Measurements from ENCODE around the gene PCDHGA1.
"Not testable (repeated sequence)": the region's sequence is repeated elsewhere in the genome, so short reads cannot be mapped to it uniquely, and the experiment has no call there.

Gene PCDHGA1

GRCh38 chr5:141330299-141331080 is at the start of gene PCDHGA1:
Gene PCDHGA1 (plus strand): TSS chr5:141330514.
- peak; percentile 55 for DNase-seq (ENCODE audit: low spot score)

DNA sequence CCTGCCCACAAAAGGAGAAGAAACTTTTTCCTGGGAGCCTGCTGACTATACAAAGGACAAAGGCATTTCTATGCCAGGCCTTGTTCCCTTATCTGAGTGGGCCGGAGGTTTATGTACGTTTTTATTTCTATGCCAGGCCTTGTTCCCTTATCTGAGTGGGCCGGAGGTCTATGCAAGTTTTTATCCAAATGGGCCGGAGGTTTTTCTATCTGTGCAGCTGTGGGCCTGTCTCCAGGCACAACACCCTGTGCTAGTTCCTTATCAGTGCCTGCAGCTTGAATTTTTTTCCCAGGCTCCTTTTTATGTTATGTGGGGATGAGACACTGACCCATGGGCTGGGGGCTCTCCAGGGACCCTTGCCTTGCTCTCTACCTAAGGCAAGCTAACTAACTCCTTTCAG is 31.9 kb upstream of the PCDHGA1 start:
- DNase-seq (ENCODE audit: low spot score), result no peak

DNA sequence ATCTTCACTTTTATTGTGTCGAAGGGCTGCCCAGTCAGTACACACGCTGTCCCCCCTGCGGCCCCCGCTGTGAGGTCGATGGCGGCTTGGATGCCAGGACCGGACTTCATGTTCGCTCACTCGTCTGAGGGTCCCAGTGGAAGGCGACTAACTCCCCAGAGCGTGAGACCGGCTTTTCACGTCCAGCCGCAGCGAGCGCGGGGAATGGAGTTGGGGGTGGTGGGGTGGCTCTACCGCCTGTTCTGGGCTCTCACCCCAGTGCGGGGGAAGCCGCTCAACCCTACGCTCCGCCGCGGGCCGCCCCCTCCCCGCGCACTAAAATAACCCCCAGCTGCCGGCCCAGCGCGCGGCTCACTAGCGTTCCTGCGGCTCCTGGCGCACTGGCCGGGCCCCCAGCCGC is 26.6 kb upstream of the PCDHGA1 start, which contains the start of gene SLC25A2:
Gene SLC25A2 (minus strand): TSS at position 294 of the 400 bp plus-strand sequence. CDS start 184 bp downstream, at position 110.
- DNase-seq (ENCODE audit: low spot score), result no peak

GRCh38 chr5:141306630-141307029 is 23.7 kb upstream of the PCDHGA1 start:
- DNase-seq (ENCODE audit: low spot score), result no peak

- no peak for DNase-seq (ENCODE audit: low spot score)
These were observed 16.6 kb upstream of the PCDHGA1 start for GRCh38 chr5:141313711-141314110.

DNA sequence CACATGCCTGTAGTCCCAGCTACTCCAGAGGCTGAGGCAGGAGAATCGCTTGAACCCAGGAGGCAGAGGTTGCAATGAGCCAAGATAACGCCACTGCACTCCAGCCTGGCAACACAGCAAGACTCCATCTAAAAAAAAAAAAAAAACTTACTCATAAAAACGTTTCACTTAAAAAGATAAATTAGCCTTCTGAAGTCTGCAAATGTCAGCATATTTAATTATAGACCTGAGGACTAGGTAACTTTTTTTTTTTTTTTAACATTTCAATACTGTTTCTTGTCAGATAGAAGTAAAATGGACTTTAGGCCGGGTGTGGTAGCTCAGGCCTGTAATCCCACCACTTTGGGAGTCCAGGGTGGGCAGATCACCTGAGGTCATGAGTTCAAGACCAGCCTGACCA is 13.4 kb upstream of the PCDHGA1 start:
- DNase-seq (ENCODE audit: low spot score), result not testable (repeated sequence)

DNA sequence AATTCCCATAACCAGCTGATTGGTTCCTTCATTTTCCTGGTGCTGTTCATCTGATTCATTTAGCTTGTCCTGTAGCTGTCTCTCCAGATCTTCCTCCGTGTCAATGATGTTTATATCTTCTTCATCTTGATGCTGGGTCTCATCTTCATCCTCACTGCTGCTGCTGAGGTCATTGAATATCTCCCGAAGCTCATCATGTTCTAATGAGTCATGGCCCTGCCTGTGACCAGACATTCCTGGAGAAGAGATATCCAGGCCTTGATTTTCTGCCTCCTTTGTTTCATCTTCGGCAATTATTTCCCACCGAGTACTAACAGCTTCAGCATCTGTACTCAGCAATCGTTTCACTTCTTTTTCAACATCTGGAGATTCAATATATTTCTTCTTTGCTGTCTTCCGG is 11.1 kb upstream of the PCDHGA1 start:
- no peak for DNase-seq (ENCODE audit: low spot score)

DNA sequence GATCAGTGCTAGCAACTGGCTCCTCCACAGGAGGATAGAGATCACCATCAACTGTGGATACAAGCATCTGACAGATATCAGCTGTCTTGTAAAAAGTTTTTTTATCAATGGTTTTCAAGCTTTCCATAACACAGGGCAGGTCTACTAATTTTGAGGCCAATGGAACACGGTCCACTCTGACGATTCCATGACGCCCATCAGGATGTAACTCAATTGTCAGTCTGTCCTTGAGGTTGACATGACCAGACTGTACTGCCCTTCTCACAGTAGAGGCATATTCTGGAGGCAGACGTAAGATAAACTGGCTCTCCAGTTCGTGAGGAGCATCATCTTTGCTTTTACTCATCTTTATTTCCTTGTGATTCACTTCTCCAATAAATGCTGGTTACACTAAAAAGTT is 10.6 kb upstream of the PCDHGA1 start:
- DNase-seq (ENCODE audit: low spot score), result no peak

DNA sequence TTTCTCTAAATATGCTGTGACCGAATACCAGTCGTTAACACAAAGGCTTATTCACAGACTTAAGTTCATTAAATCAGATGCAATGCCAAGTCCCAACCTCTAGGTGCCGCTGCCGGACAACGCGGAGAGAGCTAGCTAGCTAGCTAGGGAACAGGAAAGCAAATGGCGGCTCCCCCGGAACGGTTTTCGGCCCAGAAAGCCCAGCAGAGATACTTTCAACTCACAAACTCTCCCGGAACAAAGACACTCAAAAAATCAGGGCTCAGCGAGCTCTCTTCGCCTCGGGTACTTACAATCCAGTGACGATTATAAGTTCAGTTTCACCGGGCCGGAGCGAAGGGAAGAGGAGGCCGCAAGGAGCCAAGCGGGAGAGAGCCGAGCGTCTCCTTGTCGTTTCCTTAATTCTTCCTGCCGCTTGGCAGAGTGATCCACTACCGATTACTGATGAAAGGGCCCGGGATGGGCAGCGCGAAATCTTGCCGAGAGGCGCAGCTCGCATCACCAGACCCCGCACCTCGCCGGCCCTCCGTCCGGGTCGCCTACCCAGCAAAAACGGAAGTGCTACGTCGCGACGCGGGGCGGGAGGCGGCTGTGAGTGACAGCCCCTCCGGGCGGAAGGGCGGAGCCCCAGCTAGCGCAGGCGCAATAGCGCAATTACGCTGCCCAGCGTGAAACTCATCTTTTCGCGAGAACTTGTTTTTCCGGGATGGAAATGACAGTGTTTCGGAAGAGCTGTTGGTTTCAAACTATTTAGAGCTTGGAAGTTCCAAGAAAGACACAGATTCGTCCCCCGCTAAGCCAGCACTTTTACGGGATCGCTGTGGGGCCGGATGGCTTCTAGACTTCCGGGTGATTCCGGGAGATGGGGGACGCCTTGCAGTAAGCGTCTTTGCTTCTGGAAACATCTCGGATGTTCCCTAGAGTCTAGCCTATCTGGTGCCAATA is 9.8 kb upstream of the PCDHGA1 start, which contains the start of gene TAF7:
Gene TAF7 (minus strand): TSS at position 560 of the 945 bp plus-strand sequence. CDS start 740 bp downstream, outside the sequence.
- DNase-seq (ENCODE audit: low spot score), result peak; percentile 64

DNA sequence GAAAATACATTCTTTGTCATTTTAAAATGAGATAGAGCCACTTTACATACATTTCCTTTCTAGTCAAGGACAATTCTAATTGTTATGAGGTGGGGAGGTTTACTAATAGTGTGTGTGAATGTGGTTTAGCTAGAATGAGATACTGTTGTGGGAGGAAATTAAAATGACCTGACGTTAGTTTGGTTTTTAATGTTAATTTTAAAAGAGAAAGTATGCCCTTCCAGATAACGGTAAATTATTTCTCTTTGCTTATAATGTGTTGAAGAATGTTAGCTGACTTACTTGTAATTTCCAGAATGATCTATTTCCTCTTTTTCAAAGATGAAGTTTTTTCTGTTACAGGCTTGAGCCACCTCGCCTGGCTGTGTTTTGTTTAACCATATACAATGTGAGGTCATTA is 8.1 kb upstream of the PCDHGA1 start:
- no peak for DNase-seq (ENCODE audit: low spot score)

- DNase-seq (ENCODE audit: low spot score), result peak; percentile 64
These were observed 4.0 kb upstream of the PCDHGA1 start for GRCh38 chr5:141326088-141326854.

- no peak for DNase-seq (ENCODE audit: low spot score)
These were observed 2.1 kb upstream of the PCDHGA1 start for GRCh38 chr5:141328231-141328630.

DNA sequence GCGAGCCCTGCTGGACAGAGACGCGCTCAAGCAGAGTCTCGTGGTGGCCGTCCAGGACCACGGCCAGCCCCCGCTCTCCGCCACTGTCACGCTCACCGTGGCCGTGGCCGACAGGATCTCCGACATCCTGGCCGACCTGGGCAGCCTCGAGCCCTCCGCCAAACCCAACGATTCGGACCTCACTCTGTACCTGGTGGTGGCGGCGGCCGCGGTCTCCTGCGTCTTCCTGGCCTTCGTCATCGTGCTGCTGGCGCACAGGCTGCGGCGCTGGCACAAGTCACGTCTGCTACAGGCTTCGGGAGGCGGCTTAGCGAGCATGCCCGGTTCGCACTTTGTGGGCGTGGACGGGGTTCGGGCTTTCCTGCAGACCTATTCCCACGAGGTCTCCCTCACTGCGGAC is 2.3 kb downstream of the PCDHGA1 start:
- DNase-seq (ENCODE audit: low spot score), result not testable (repeated sequence)

DNA sequence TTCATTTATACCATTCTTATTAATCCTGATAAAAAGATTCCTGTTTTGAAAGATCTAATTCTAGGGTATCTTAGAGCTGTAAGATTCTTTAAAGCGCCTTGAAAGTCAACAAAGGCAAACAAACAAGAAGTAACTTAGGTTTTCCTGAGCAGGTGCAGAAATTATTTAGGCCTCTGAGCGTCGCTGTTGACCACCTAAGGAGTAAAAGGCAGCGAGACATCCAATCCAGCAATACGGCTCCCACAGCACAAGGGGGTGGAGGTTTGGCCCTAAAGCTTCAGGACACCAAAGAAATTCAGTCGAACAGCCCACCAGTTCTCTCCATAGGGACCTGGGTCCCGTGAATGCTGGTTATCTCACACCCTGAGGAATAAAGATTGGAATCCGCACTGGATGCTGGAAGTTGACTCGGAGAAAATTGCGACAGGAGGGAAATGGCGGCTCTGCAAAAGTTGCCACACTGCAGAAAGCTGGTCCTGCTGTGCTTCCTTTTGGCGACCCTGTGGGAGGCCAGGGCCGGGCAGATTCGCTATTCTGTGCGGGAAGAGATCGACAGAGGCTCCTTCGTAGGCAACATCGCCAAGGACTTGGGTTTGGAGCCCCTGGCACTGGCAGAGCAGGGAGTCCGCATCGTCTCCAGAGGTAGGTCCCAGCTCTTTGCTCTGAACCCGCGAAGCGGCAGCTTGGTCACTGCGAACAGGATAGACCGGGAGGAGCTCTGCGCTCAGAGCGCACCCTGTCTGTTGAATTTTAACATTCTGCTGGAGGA is 8.4 kb downstream of the PCDHGA1 start, which contains the start of gene PCDHGA2:
Gene PCDHGA2 (plus strand): TSS at position 223 of the 769 bp plus-strand sequence.
- DNase-seq (ENCODE audit: low spot score), result peak; percentile 57

GRCh38 chr5:141340781-141341354 is 10.6 kb downstream of the PCDHGA1 start:
- DNase-seq (ENCODE audit: low spot score), result not testable (repeated sequence)

GRCh38 chr5:141342773-141343172 is 12.5 kb downstream of the PCDHGA1 start:
- DNase-seq (ENCODE audit: low spot score), result no peak

- no peak for DNase-seq (ENCODE audit: low spot score)
These were observed 13.1 kb downstream of the PCDHGA1 start, which contains the start of gene PCDHGA3 for GRCh38 chr5:141343242-141343952. Gene PCDHGA3 (plus strand): TSS chr5:141343829. CDS start chr5:141344034, 205 bp downstream.

GRCh38 chr5:141343953-141344463 is 13.7 kb downstream of the PCDHGA1 start:
- no peak for DNase-seq (ENCODE audit: low spot score)

DNA sequence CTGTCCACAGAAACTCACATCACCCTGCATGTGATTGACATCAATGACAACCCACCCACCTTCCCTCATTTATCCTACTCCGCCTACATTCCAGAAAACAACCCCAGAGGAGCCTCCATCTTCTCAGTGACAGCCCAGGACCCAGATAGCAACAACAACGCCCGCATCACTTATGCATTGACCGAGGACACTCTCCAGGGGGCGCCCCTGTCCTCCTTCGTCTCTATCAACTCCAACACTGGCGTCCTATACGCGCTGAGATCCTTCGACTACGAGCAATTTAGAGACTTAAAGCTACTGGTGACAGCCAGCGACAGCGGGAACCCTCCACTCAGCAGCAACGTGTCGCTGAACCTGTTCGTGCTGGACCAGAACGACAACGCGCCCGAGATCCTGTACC is 15.0 kb downstream of the PCDHGA1 start:
- DNase-seq (ENCODE audit: low spot score), result no peak

DNA sequence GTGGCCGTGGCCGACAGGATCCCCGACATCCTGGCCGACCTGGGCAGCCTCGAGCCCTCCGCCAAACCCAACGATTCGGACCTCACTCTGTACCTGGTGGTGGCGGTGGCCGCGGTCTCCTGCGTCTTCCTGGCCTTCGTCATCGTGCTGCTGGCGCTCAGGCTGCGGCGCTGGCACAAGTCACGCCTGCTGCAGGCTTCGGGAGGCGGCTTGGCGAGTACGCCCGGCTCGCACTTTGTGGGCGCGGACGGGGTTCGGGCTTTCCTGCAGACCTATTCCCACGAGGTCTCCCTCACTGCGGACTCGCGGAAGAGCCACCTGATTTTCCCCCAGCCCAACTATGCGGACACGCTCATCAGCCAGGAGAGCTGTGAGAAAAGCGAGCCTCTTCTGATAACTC is 15.7 kb downstream of the PCDHGA1 start:
- not testable (repeated sequence) for DNase-seq (ENCODE audit: low spot score)

Measured in HuH-7.5 (cell line).